ENCODE measurements around the gene MBD6.

DNA sequence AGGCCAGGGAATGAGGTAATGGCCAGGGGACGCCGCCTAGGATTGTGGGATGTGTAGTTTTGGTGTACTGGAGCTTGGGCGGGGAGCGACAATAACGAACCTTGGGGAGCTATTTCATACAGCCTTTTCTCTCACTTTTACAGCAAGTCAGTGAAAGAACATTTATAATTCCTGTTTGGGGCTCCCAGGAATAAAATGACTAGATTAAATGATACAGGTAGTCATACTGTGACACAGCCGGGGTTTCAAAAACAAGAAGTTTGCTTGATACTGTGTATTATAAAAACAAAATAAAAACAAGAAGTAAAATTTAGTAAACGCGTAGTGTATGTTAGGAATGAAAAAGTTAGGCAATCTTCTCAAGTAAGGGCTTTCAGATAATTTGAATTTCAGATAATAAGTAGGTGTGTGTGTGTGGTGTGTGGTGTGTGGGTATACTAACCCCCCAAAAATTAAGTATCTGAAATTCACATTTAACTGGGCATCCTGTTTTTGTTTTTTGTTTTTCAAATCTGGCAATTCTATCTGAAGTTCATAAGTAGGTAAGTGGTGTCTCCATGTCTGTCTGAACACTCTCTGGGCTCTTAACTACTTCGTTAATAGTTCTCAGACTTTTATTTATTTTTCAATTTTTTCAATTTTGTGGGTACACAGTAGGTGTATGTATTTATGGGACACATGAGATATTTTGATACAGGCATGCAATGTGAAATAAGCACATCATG is 24.8 kb downstream of the MBD6 start:
- no peak for TF ChIP-seq ZC3H10 (CRISPR knock-in tag; IDR thresholded peaks at IDR 0.05)
- no peak for TF ChIP-seq ARNTL (CRISPR knock-in tag; IDR thresholded peaks at IDR 0.05; ENCODE audit: borderline replicate concordance, low read depth)
- no peak for TF ChIP-seq OSR1 (CRISPR knock-in tag; IDR thresholded peaks at IDR 0.05)
- TF ChIP-seq, protein P1, sequence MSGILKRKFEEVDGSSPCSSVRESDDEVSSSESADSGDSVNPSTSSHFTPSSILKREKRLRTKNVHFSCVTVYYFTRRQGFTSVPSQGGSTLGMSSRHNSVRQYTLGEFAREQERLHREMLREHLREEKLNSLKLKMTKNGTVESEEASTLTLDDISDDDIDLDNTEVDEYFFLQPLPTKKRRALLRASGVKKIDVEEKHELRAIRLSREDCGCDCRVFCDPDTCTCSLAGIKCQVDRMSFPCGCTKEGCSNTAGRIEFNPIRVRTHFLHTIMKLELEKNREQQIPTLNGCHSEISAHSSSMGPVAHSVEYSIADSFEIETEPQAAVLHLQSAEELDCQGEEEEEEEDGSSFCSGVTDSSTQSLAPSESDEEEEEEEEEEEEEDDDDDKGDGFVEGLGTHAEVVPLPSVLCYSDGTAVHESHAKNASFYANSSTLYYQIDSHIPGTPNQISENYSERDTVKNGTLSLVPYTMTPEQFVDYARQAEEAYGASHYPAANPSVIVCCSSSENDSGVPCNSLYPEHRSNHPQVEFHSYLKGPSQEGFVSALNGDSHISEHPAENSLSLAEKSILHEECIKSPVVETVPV (CRISPR knock-in tag; IDR thresholded peaks at IDR 0.05), result no peak
- TF ChIP-seq, protein P2, sequence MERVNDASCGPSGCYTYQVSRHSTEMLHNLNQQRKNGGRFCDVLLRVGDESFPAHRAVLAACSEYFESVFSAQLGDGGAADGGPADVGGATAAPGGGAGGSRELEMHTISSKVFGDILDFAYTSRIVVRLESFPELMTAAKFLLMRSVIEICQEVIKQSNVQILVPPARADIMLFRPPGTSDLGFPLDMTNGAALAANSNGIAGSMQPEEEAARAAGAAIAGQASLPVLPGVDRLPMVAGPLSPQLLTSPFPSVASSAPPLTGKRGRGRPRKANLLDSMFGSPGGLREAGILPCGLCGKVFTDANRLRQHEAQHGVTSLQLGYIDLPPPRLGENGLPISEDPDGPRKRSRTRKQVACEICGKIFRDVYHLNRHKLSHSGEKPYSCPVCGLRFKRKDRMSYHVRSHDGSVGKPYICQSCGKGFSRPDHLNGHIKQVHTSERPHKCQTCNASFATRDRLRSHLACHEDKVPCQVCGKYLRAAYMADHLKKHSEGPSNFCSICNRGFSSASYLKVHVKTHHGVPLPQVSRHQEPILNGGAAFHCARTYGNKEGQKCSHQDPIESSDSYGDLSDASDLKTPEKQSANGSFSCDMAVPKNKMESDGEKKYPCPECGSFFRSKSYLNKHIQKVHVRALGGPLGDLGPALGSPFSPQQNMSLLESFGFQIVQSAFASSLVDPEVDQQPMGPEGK (CRISPR knock-in tag; IDR thresholded peaks at IDR 0.05; ENCODE audit: borderline replicate concordance), result no peak
- no peak for TF ChIP-seq RARB (CRISPR knock-in tag; IDR thresholded peaks at IDR 0.05)
- no peak for TF ChIP-seq ZNF8 (CRISPR knock-in tag; IDR thresholded peaks at IDR 0.05)
- no peak for TF ChIP-seq ZFP30 (CRISPR knock-in tag; IDR thresholded peaks at IDR 0.05)
- TF ChIP-seq GLIS3 (CRISPR knock-in tag; IDR thresholded peaks at IDR 0.05), result no peak
- no peak for TF ChIP-seq ZNF70 (CRISPR knock-in tag; IDR thresholded peaks at IDR 0.05)
- no peak for TF ChIP-seq ISL1 (CRISPR knock-in tag; IDR thresholded peaks at IDR 0.05)
- TF ChIP-seq, protein P3, sequence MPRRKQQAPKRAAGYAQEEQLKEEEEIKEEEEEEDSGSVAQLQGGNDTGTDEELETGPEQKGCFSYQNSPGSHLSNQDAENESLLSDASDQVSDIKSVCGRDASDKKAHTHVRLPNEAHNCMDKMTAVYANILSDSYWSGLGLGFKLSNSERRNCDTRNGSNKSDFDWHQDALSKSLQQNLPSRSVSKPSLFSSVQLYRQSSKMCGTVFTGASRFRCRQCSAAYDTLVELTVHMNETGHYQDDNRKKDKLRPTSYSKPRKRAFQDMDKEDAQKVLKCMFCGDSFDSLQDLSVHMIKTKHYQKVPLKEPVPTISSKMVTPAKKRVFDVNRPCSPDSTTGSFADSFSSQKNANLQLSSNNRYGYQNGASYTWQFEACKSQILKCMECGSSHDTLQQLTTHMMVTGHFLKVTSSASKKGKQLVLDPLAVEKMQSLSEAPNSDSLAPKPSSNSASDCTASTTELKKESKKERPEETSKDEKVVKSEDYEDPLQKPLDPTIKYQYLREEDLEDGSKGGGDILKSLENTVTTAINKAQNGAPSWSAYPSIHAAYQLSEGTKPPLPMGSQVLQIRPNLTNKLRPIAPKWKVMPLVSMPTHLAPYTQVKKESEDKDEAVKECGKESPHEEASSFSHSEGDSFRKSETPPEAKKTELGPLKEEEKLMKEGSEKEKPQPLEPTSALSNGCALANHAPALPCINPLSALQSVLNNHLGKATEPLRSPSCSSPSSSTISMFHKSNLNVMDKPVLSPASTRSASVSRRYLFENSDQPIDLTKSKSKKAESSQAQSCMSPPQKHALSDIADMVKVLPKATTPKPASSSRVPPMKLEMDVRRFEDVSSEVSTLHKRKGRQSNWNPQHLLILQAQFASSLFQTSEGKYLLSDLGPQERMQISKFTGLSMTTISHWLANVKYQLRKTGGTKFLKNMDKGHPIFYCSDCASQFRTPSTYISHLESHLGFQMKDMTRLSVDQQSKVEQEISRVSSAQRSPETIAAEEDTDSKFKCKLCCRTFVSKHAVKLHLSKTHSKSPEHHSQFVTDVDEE (CRISPR knock-in tag; IDR thresholded peaks at IDR 0.05), result no peak

Data from SK-N-SH treated with all-trans-retinoic acid at 6 μM for 48 hours (cell line).